Right lobe of liver (tissue), 4 donors: ENCODE data around the gene NTM.

Experiments
- CTCF ChIP-seq, 4 donors: fragments of 200-600 bp in 3 of 4; fragments of 450-650 bp in 1 of 4; IDR thresholded peaks; one replicate each; pipeline versions ENCODE4 v1.5.1 to v1.8.0; 2016 to 2022; ENCODE audit warnings: antibody characterized with exemption in 4 of 4, mild to moderate bottlenecking in 2 of 4
- POLR2A ChIP-seq: fragments of 450-650 bp; IDR thresholded peaks from one replicate; pipeline ENCODE4 v1.6.1; 2017; ENCODE audit warnings: antibody characterized with exemption, mild to moderate bottlenecking
- donor health status: DM: no; HTN: no; CAD: no.
- donor health status: DM: no; HTN: no; CAD: no.
- donor health status: DM: no; HTN: yes; CAD: no.

- TF ChIP-seq CTCF (IDR thresholded peaks at IDR 0.05) (no peak), POLR2A (no peak)
Observed at GRCh38 chr11:131916638-131917037, 546.2 kb downstream of the NTM start.
